HepG2 (cell line): ENCODE results near the gene CCDC57. TPM values are rescaled to one million over a fixed set of nuclear protein-coding genes. Genes with fewer than 3 reads are reported as not detected.
A peak's percentile ranks its signal among the peaks of the same experiment; 100 is the strongest.

Experiments used
- BATF2 ChIP-seq: sonication (generic); formaldehyde crosslinking; IDR thresholded peaks from 2 replicates; pipeline ENCODE4 v1.8.0; 2022; ENCODE audit warnings: mild to moderate bottlenecking, missing genetic modification reagents, moderate library complexity
- CSRNP2 ChIP-seq: sonication (generic); formaldehyde crosslinking; conservative IDR thresholded peaks from 2 replicates; pipeline ENCODE4 v1.8.0; 2022; ENCODE audit warnings: low read depth, missing genetic modification reagents
- DR1 ChIP-seq: sonication (generic); formaldehyde crosslinking; IDR thresholded peaks from 2 replicates; pipeline ENCODE4 v1.8.0; 2021; ENCODE audit warnings: mild to moderate bottlenecking, missing genetic modification reagents, inconsistent platforms
- ELF4 ChIP-seq: sonication (generic); formaldehyde crosslinking; IDR thresholded peaks from 2 replicates; pipeline ENCODE4 v1.5.0; 2020; ENCODE audit warnings: missing genetic modification reagents, mild to moderate bottlenecking, moderate library complexity, borderline replicate concordance
- MYC ChIP-seq: sonication (generic); formaldehyde crosslinking; IDR thresholded peaks from 2 replicates; pipeline ENCODE4 v1.9.0; 2021; ENCODE audit warnings: missing genetic modification reagents, borderline replicate concordance
- NCOA1 ChIP-seq: sonication (generic); formaldehyde crosslinking; IDR thresholded peaks from 2 replicates; pipeline ENCODE4 v1.9.0; 2021; ENCODE audit warnings: missing genetic modification reagents
- NFRKB ChIP-seq: fragments of 450-650 bp; IDR thresholded peaks from 2 replicates; pipeline ENCODE4 v1.6.1; 2017
- NONO ChIP-seq, 2 experiments: fragments of 450-650 bp in 1 of 2; sonication (generic) in 1 of 2; formaldehyde crosslinking in 1 of 2; IDR thresholded peaks in 1 of 2; conservative IDR thresholded peaks in 1 of 2; 2 replicates each; pipeline versions ENCODE4 v1.6.1 to v1.8.0; 2017 to 2022; ENCODE audit warnings: mild to moderate bottlenecking in 1 of 2, missing genetic modification reagents in 1 of 2, moderate library complexity in 1 of 2
- NR2F1 ChIP-seq, 2 experiments: fragments of 450-650 bp in 1 of 2; formaldehyde crosslinking in 1 of 2; IDR thresholded peaks; 2 replicates each; pipeline versions ENCODE4 v1.5.0 to v1.6.1; 2016 to 2020; ENCODE audit warnings: mild to moderate bottlenecking in 1 of 2, missing compliant biosample characterization in 1 of 2, missing genetic modification reagents in 1 of 2, moderate library complexity in 1 of 2
- ZBTB37 ChIP-seq: sonication (generic); formaldehyde crosslinking; IDR thresholded peaks from 2 replicates; pipeline ENCODE4 v1.4.0; 2020; ENCODE audit warnings: mild to moderate bottlenecking, missing genetic modification reagents
- ZC3H13 ChIP-seq: sonication (generic); formaldehyde crosslinking; IDR thresholded peaks from 2 replicates; pipeline ENCODE4 v1.8.1; 2023; ENCODE audit warnings: mild to moderate bottlenecking, missing genetic modification reagents, moderate library complexity
- ZNF512 ChIP-seq: sonication (generic); formaldehyde crosslinking; IDR thresholded peaks from 2 replicates; pipeline ENCODE4 v1.4.0; 2020; ENCODE audit warnings: mild to moderate bottlenecking, missing genetic modification reagents
- ZNF567 ChIP-seq: sonication (generic); formaldehyde crosslinking; IDR thresholded peaks from 2 replicates; pipeline ENCODE4 v1.8.1; 2023; ENCODE audit warnings: mild to moderate bottlenecking, missing genetic modification reagents, borderline replicate concordance
- ZNF674 ChIP-seq: sonication (generic); formaldehyde crosslinking; IDR thresholded peaks from 2 replicates; pipeline ENCODE4 v1.5.0; 2020; ENCODE audit warnings: low read depth, mild to moderate bottlenecking, missing genetic modification reagents
- ZNF709 ChIP-seq: sonication (generic); formaldehyde crosslinking; IDR thresholded peaks from 2 replicates; pipeline ENCODE4 v1.5.0; 2020; ENCODE audit warnings: mild to moderate bottlenecking, missing genetic modification reagents
- polyA plus RNA-seq, 8 experiments: library from polyadenylated mRNA; depleted of rRNA in 3 of 8; stranded (reverse) in 7 of 8; unstranded in 1 of 8; fragments of >200 nt; fragmentation: Illumina TruSeq in 4 of 8; extraction: Trizol in 4 of 8; gene quantifications; 2 replicates each; pipeline versions ENCODE4 v1.2.1 to v1.2.3, GENCODE V29; 2011 to 2016; ENCODE audit warnings: low read depth in 4 of 8, missing spikeins in 1 of 8, mixed read lengths in 1 of 8; ENCODE audit not compliant: insufficient read depth in 1 of 8
- total RNA-seq, 5 experiments: library from RNA; depleted of rRNA; stranded (reverse); fragments of >200 nt; fragmentation: Illumina TruSeq; extraction: Trizol; gene quantifications; 2 replicates each; pipeline ENCODE4 v1.2.3, GENCODE V29; 2016; ENCODE audit warnings: low read depth in 1 of 5
- TF ChIP-seq, protein P1 (sequence below): fragments of 450-650 bp; IDR thresholded peaks from 2 replicates; pipeline ENCODE4 v1.6.1; 2017
- TF ChIP-seq, protein P2 (sequence below): IDR thresholded peaks from 2 replicates; pipeline ENCODE4 v1.6.1; 2016; ENCODE audit warnings: low read depth, control low read depth
- TF ChIP-seq, protein P3 (sequence below): sonication (generic); formaldehyde crosslinking; IDR thresholded peaks from 2 replicates; pipeline ENCODE4 v1.5.0; 2020; ENCODE audit warnings: mild to moderate bottlenecking, missing genetic modification reagents, borderline replicate concordance

The CCDC57 gene
- total and polyA plus RNA-seq, 2 of the 13 experiments (the other 11 are each of a cell fraction or from before 2014, with no cell fraction given): 59.3 to 59.9 TPM

GRCh38 chr17:82097184-82097918, 115.3 kb downstream of the CCDC57 start (continued):
- TF ChIP-seq CSRNP2 (CRISPR knock-in tag) (0 out of 2 replicates have a peak, but pooled peaks have one; percentile 48), DR1 (CRISPR knock-in tag) (no peak), ZNF512 (CRISPR knock-in tag) (no peak), ELF4 (CRISPR knock-in tag) (no peak), ZBTB37 (CRISPR knock-in tag) (no peak), NFRKB (no peak), ZNF567 (no peak), NR2F1 (CRISPR knock-in tag; IDR thresholded peaks at IDR 0.05) (no peak), ZNF674 (CRISPR knock-in tag) (no peak), ZNF709 (CRISPR knock-in tag) (no peak; the same call in 1 of the 2 replicates), NONO (IDR thresholded peaks at IDR 0.05) (no peak), NONO (CRISPR knock-in tag; conservative IDR thresholded peaks at IDR 0.05) (peak; percentile 40; the same call in 1 of the 2 replicates), BATF2 (CRISPR knock-in tag) (no peak), MYC (peak; percentile 62), NCOA1 (CRISPR knock-in tag) (no peak), ZC3H13 (CRISPR knock-in tag) (peak; percentile 49)
- TF ChIP-seq, protein P1, sequence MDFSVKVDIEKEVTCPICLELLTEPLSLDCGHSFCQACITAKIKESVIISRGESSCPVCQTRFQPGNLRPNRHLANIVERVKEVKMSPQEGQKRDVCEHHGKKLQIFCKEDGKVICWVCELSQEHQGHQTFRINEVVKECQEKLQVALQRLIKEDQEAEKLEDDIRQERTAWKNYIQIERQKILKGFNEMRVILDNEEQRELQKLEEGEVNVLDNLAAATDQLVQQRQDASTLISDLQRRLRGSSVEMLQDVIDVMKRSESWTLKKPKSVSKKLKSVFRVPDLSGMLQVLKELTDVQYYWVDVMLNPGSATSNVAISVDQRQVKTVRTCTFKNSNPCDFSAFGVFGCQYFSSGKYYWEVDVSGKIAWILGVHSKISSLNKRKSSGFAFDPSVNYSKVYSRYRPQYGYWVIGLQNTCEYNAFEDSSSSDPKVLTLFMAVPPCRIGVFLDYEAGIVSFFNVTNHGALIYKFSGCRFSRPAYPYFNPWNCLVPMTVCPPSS: no peak
- TF ChIP-seq, protein P2, sequence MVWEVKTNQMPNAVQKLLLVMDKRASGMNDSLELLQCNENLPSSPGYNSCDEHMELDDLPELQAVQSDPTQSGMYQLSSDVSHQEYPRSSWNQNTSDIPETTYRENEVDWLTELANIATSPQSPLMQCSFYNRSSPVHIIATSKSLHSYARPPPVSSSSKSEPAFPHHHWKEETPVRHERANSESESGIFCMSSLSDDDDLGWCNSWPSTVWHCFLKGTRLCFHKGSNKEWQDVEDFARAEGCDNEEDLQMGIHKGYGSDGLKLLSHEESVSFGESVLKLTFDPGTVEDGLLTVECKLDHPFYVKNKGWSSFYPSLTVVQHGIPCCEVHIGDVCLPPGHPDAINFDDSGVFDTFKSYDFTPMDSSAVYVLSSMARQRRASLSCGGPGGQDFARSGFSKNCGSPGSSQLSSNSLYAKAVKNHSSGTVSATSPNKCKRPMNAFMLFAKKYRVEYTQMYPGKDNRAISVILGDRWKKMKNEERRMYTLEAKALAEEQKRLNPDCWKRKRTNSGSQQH (CRISPR knock-in tag): no peak
- TF ChIP-seq, protein P3, sequence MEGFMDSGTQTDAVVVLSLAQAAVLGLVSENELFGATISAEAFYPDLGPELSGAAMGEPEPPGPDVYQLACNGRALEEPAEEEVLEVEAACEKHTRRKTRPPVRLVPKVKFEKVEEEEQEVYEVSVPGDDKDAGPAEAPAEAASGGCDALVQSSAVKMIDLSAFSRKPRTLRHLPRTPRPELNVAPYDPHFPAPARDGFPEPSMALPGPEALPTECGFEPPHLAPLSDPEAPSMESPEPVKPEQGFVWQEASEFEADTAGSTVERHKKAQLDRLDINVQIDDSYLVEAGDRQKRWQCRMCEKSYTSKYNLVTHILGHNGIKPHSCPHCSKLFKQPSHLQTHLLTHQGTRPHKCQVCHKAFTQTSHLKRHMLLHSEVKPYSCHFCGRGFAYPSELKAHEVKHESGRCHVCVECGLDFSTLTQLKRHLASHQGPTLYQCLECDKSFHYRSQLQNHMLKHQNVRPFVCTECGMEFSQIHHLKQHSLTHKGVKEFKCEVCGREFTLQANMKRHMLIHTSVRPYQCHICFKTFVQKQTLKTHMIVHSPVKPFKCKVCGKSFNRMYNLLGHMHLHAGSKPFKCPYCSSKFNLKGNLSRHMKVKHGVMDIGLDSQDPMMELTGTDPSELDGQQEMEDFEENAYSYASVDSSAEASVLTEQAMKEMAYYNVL (CRISPR knock-in tag): no peak
